GM21576 (cell line): ENCODE results near the gene CDC42SE2.
"Not testable (repeated sequence)": the region's sequence is repeated elsewhere in the genome, so short reads cannot be mapped to it uniquely, and the experiment has no call there.

Source experiments
- ATAC-seq: cut with Tn5 transposase; IDR thresholded peaks from one replicate; pipeline ENCODE4 v1.9.1; 2021; ENCODE audit warnings: mild to moderate bottlenecking, moderate library complexity; ENCODE audit not compliant: unreplicated experiment

Gene CDC42SE2

GRCh38 chr5:131316026-131316425, 52.2 kb downstream of the CDC42SE2 start:
- ATAC-seq, result no peak

GRCh38 chr5:131316822-131317221, 53.0 kb downstream of the CDC42SE2 start:
- ATAC-seq, result no peak

- ATAC-seq, result no peak
These were observed 54.6 kb downstream of the CDC42SE2 start for GRCh38 chr5:131318455-131318854.

- no peak for ATAC-seq
These were observed 57.2 kb downstream of the CDC42SE2 start for GRCh38 chr5:131321066-131321465.

DNA sequence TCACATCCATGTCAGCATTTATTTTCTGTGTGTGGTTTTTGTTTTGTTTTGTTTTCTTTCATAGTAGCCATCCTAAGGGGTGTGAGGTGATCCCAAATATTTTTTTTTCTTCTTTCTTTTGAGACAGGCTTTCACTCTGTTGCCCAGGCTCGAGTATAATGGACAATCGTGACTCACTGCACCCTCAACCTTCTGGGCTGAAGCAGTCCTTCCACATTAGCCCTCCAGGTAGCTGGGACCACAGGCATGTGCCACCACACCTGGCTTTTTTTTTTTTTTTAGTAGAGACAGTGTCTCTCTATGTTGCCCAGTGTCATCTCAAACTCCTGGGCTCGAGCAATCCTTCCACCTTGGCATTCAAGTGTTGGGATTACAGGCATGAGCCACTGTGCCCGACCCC, 59.1 kb downstream of the CDC42SE2 start:
- no peak for ATAC-seq

DNA sequence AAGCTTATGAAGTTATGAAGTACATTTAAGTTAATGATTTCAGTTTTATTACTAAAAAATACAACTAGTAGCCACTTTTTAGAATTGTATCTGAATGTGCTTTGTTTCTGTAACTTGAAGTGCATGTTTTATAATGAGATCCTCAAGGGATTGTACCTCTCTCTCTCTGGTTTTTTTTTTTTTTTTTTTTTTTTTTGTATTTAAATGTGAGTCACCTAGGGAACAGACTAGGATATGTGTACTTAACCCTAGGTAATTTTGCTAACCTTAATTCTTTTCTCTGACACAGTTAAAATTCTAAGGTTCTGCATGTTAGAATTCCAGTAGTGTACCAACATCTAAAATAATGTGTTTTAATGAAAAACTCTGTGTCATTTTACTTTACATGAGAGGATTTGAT, 59.5 kb downstream of the CDC42SE2 start:
- no peak for ATAC-seq

GRCh38 chr5:131324303-131324702, 60.5 kb downstream of the CDC42SE2 start:
- ATAC-seq, result no peak

DNA sequence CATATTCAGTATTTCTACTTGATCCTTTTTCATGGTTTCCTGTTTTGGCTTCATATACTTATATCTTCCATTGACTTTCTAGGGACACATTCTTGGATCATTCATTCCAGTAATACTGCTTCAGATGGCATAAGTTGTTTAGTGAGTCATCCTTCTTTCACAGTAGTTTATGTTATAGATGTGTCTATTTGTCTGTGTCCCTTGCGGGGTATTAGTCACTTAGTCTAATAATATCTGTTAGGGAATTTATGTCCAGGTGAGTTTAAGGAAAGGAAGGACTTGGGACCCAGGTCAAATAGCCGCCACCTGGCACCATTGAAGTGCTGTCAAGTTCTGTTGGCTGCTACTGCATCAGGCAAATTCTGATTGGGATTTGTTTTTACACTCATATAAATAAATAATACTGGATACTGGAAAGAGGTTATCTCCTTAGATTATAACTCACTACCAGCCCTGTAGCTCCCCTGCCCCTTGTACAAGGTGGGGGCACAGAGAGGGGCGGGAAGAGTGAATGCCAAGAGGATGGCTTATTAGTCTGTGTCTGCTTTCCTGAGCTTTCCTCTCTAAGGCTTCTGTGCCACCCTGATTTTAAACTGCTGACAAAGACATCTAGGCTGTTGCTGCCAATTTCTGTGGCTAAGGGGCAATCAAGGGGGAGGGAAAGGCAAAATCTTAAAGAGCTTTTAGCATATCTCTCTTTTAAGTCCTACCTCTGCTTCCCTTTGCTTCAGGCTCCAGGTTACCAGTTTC, 64.9 kb downstream of the CDC42SE2 start:
- no peak for ATAC-seq

GRCh38 chr5:131329286-131329560, 65.4 kb downstream of the CDC42SE2 start:
- no peak for ATAC-seq

DNA sequence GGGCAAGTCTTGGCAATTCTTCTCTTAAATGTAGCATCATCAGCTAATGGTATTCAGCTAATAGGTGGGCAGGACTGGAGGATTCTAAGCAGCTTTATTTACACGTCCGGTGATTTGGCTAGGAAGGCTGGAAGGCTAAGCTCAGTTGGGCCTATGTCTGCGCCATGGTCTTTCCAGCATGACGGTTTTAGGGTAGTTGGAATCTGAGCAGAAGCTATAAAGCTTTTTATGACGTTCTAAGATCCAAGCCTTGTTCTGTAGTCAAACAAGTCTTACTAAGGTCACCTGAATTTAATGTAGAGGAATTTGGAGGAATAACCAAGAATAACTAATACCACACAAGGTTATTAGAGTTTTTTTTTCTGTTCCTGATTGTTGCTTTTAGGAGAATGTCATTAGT, 66.2 kb downstream of the CDC42SE2 start:
- ATAC-seq, result no peak

GRCh38 chr5:131335756-131336155, 71.9 kb downstream of the CDC42SE2 start:
- ATAC-seq, result not testable (repeated sequence)

DNA sequence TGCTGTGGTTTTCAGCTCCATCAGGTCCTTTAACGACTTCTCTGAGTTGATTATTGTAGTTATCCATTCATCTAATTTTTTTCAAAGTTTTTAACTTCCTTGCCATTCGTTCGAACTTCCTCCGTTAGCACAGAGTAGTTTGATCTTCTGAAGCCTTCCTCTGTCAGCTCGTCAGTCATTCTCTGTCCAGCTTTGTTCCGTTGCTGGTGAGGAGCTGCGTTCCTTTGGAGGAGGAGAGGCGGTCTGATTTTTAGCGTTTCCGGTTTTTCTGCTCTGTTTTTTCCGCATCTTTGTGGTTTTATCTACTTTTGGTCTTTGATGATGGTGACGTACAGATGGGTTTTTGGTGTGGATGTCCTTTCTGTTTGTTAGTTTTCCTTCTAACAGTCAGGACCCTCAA, 72.9 kb downstream of the CDC42SE2 start:
- not testable (repeated sequence) for ATAC-seq

DNA sequence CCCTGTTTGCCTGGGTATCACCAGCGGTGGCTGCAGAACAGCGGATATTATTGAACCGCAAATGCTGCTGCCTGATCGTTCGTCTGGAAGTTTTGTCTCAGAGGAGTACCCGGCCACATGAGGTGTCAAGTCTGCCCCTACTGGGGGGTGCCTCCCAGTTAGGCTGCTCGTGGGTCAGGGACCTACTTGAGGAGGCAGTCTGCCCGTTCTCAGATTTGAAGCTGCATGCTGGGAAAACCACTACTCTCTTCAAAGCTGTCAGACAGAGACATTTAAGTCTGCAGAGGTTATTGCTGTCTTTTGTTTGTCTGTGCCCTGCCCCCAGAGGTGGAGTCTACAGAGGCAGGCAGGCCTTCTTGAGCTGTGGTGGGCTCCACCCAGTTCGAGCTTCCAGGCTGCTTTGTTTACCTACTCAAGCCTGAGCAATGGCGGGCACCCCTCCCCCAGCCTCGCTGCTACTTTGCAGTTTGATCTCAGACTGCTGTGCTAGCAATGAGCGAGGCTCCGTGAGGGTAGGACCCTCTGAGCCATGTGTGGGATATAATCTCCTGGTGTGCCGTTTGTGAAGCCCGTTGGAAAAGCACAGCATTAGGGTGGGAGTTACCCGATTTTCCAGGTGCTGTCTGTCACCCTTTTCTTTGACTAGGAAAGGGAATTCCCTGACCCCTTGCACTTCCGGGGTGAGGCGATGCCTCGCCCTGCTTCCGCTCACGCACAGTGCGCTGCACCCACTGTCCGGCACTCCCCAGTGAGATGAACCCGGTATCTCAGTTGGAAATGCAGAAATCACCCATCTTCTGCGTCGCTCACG, 73.6 kb downstream of the CDC42SE2 start:
- not testable (repeated sequence) for ATAC-seq

GRCh38 chr5:131338051-131338453, 74.2 kb downstream of the CDC42SE2 start:
- no peak for ATAC-seq

- not testable (repeated sequence) for ATAC-seq
These were observed 80.4 kb downstream of the CDC42SE2 start for GRCh38 chr5:131344288-131344687.

DNA sequence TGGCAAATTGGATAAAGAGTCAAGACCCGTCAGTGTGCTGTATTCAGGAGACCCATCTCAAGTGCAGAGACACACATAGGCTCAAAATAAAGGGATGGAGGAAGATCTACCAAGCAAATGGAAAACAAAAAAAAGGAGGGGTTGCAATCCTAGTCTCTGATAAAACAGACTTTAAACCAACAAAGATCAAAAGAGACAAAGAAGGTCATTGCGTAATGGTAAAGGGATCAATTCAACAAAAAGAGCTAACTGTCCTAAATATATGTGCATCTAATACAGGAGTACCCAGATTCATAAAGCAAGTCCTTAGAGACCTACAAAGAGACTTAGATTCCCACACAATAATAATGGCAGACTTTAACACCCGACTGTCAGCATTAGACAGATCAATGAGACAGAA, 82.4 kb downstream of the CDC42SE2 start:
- not testable (repeated sequence) for ATAC-seq

GRCh38 chr5:131353991-131354390, 90.1 kb downstream of the CDC42SE2 start:
- no peak for ATAC-seq

DNA sequence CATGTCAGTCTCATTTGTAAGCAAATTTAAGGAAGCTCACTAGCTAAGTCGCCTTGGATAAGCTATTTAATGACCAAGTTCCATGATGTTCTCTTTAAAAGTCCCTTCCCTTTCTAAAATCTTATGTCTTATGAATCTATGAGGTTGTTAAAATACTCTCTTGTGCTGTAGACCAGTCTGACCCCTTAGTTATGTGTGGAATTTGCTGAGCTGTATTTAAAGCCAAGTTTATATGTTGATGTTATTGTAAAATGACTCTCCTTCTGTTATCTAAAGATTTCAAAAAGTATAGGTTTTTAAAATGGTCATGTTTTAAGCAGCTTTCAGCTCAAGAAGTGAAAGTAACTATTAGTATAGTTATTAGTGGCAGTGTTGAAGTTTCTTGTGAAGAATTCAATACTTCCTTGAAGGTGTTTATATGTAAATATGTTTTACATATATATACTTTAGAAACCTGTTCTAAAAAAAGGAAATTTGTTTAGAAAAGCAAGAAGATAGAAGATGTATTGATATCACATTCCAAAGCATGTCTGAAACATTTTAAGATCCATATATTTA, 92.2 kb downstream of the CDC42SE2 start:
- ATAC-seq, result no peak

GRCh38 chr5:131356619-131357018, 92.8 kb downstream of the CDC42SE2 start:
- no peak for ATAC-seq

DNA sequence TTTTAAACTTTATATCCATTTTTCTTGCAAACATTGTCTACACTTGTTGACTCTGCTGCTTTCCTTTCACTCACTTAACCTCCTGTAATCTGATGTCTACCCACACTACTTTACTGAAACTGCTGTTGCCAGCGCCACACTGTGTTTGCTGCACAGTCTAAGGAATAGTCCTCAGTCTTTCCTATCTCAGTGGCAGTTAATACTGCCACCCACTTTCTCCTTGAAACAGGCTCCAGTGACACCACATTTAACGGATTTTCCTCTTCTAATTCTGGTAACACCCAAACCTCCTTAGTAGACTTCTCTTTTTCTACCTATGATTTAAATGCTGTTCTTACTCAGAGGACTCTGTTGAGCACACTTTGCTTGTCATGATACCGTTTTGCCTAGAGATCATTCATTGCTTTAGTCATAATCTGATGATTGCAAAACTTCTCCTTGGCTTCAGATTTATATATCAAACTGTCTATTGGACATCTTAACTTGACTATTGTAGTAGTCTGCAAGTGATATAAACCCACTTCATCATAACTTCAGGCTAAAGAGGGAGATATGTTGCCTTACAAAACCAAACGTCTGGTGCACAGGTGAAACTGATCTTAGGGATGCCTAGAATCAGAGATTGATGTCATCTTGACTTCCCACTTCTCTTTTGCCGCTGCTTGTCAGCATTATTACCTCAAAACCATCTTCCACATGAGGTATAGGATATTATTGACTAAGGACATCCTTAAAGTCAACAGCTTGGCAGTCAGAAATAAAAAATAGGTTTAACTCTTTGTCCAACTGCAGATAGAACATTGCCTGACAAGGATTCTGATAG, 94.1 kb downstream of the CDC42SE2 start:
- ATAC-seq, result peak; percentile 60

GRCh38 chr5:131361677-131362315, 97.9 kb downstream of the CDC42SE2 start:
- no peak for ATAC-seq
